Upper lobe of right lung (tissue), 1 donor: ENCODE results near the gene FAM240A. TPM values are rescaled to one million over a fixed set of nuclear protein-coding genes. Genes with fewer than 3 reads are reported as not detected.

Experiments
- ATAC-seq: fragments of 200-7000 bp; cut with Tn5 transposase; one replicate; pipeline ENCODE4 v1.9.1; 2020; ENCODE audit warnings: mild to moderate bottlenecking, moderate library complexity
- DNase-seq: peaks from one replicate; pipeline ENCODE4 v3.0.0-alpha.2; 2020
- H3K27ac ChIP-seq: fragments of 200-600 bp; one replicate; pipeline ENCODE4 v1.8.0; 2022
- H3K27me3 ChIP-seq: fragments of 200-600 bp; one replicate; pipeline ENCODE4 v1.8.0; 2022; ENCODE audit warnings: mild to moderate bottlenecking
- H3K36me3 ChIP-seq: fragments of 200-600 bp; one replicate; pipeline ENCODE4 v1.8.0; 2022
- H3K4me1 ChIP-seq: fragments of 200-600 bp; one replicate; pipeline ENCODE4 v1.8.0; 2022
- H3K4me3 ChIP-seq: fragments of 200-600 bp; one replicate; pipeline ENCODE4 v1.8.0; 2022; ENCODE audit warnings: mild to moderate bottlenecking
- H3K9me3 ChIP-seq: fragments of 200-600 bp; one replicate; pipeline ENCODE4 v1.8.0; 2022
- CTCF ChIP-seq: fragments of 200-600 bp; IDR thresholded peaks from one replicate; pipeline ENCODE4 v1.8.0; 2022; ENCODE audit warnings: antibody characterized with exemption
- intact Hi-C: fragments of 100-400 bp; cut with DNase I; formaldehyde crosslinking; loops from one replicate; pipeline ENCODE4 v1.11.0; 2022
- total RNA-seq: library from RNA; stranded (reverse); fragmentation: NEBNext Ultra II Directional; extraction: Animal tissue kit (Norgen Biotek cat#: 25700); gene quantifications from one replicate; pipeline ENCODE4 v1.2.1, GENCODE V29; 2021
- donor health status: DM: no; HTN: yes; CAD: no; lungs with severe emphysema.

FAM240A gene
- total RNA-seq, 1 donor from 2014 or later: not detected

- no peak for ATAC-seq
- Histone ChIP-seq H3K4me1 (no peaks in the 10 kb centered on the region), H3K27ac (no peak overlapping the region), H3K36me3 (no peaks in the 10 kb centered on the region), H3K4me3 (no peak overlapping the region), H3K27me3 (no peaks in the 10 kb centered on the region), H3K9me3 (no peaks in the 10 kb centered on the region)
- DNase-seq: no peak
- intact Hi-C loops: no loop called here
- TF ChIP-seq CTCF: no peak
Measured at GRCh38 chr3:46646700-46647099, 34.4 kb downstream of the FAM240A start.

- intact Hi-C loops: no loop called here
Measured at GRCh38 chr3:46648096-46648495, 35.8 kb downstream of the FAM240A start.

GRCh38 chr3:46649436-46649835, 37.1 kb downstream of the FAM240A start:
- peaks cover 5% of the 10 kb centered on the region for H3K9me3 ChIP-seq
- ATAC-seq (no peak), DNase-seq (no peak)
- intact Hi-C loops: no loop called here
- TF ChIP-seq CTCF: no peak
- H3K27ac ChIP-seq: no peak overlapping the region
- no peaks in the 10 kb centered on the region for H3K4me1 ChIP-seq
- no peaks in the 10 kb centered on the region for H3K36me3 ChIP-seq
- H3K27me3 ChIP-seq: no peaks in the 10 kb centered on the region
- no peak overlapping the region for H3K4me3 ChIP-seq

More at GRCh38 chr3:46648096-46648495, 35.8 kb downstream of the FAM240A start:
- TF ChIP-seq CTCF: no peak
- H3K4me3 ChIP-seq: no peak overlapping the region
- H3K27me3 ChIP-seq: no peaks in the 10 kb centered on the region
- peaks cover 5% of the 10 kb centered on the region for H3K9me3 ChIP-seq
- no peak overlapping the region for H3K27ac ChIP-seq
- H3K4me1 ChIP-seq: no peaks in the 10 kb centered on the region
- DNase-seq: no peak
- ATAC-seq: no peak
- no peaks in the 10 kb centered on the region for H3K36me3 ChIP-seq

GRCh38 chr3:46651084-46651483, 38.8 kb downstream of the FAM240A start:
- DNase-seq (no peak), ATAC-seq (no peak)
- Histone ChIP-seq H3K4me1 (no peaks in the 10 kb centered on the region), H3K4me3 (no peak overlapping the region), H3K36me3 (no peaks in the 10 kb centered on the region), H3K27me3 (no peaks in the 10 kb centered on the region), H3K27ac (no peak overlapping the region), H3K9me3 (peaks cover 5% of the 10 kb centered on the region)
- intact Hi-C loops: no loop called here
- no peak for TF ChIP-seq CTCF

- H3K4me1 ChIP-seq: no peaks in the 10 kb centered on the region
- no peak for TF ChIP-seq CTCF
- no peaks in the 10 kb centered on the region for H3K36me3 ChIP-seq
- ATAC-seq (no peak), DNase-seq (no peak)
- H3K27me3 ChIP-seq: no peaks in the 10 kb centered on the region
- intact Hi-C loops: no loop called here
- H3K9me3 ChIP-seq: peaks cover 5% of the 10 kb centered on the region
- no peak overlapping the region for H3K27ac ChIP-seq
- H3K4me3 ChIP-seq: no peak overlapping the region
Measured at GRCh38 chr3:46655271-46655670, 42.9 kb downstream of the FAM240A start.

- TF ChIP-seq CTCF: no peak
- intact Hi-C loops: no loop called here
- Histone ChIP-seq H3K4me3 (no peak overlapping the region), H3K27me3 (no peaks in the 10 kb centered on the region), H3K36me3 (no peaks in the 10 kb centered on the region), H3K9me3 (peaks cover 3% of the 10 kb centered on the region), H3K27ac (no peak overlapping the region), H3K4me1 (no peaks in the 10 kb centered on the region)
- ATAC-seq (no peak), DNase-seq (no peak)
Measured at GRCh38 chr3:46656778-46657556, 44.6 kb downstream of the FAM240A start.
